H1 (cell line): ENCODE results near the gene GRM1. TPM values are rescaled to one million over a fixed set of nuclear protein-coding genes. Genes with fewer than 3 reads are reported as not detected.

Experiments
- CTCF ChIA-PET: fragments of 300-600 bp; sonication (Branson Sonifier 250); formaldehyde crosslinking; loops from one replicate; lab custom pipeline; 2021; ENCODE audit not compliant: partially characterized antibody; lab: Charles Lee
- POLR2A ChIA-PET: fragments of 300-600 bp; sonication (Branson Sonifier 250); formaldehyde crosslinking; loops from one replicate; lab custom pipeline; 2021; ENCODE audit warnings: inconsistent platforms; ENCODE audit not compliant: partially characterized antibody; lab: Charles Lee
- DNase-seq, 2 experiments: peaks; one replicate each; pipeline versions ENCODE4 v3.0.0 to v3.0.0-alpha.2; 2010 to 2022; ENCODE audit warnings: low spot score in 2 of 2, low read depth in 1 of 2, mixed read lengths in 1 of 2
- FAIRE-seq: peaks from 2 replicates; lab custom pipeline; 2011; peaks lifted over from hg19 to GRCh38; lab: Jason Lieb, UNC
- H2AFZ ChIP-seq: 2 replicates; pipeline ENCODE4 v1.8.1; 2012; ENCODE audit warnings: low read length, inconsistent platforms
- H2AK5ac ChIP-seq: 2 replicates; pipeline ENCODE4 v1.6.1; 2013; ENCODE audit warnings: low read depth, low read length
- H2BK120ac ChIP-seq: replicated peaks from 2 replicates; pipeline ENCODE3; 2013; ENCODE audit warnings: low read depth, low read length, inconsistent platforms
- H2BK12ac ChIP-seq: 2 replicates; pipeline ENCODE4 v1.6.1; 2013; ENCODE audit warnings: low read depth, low read length
- H2BK15ac ChIP-seq: 2 replicates; pipeline ENCODE4 v1.6.1; 2013; ENCODE audit warnings: low read length
- H2BK20ac ChIP-seq: 2 replicates; pipeline ENCODE4 v1.6.1; 2013; ENCODE audit warnings: low read length
- H2BK5ac ChIP-seq: 2 replicates; pipeline ENCODE4 v1.6.1; 2013; ENCODE audit warnings: low read depth, low read length
- H3K14ac ChIP-seq: 2 replicates; pipeline ENCODE4 v1.6.1; 2013; ENCODE audit warnings: inconsistent platforms; ENCODE audit not compliant: insufficient read length
- H3K18ac ChIP-seq: 2 replicates; pipeline ENCODE4 v1.6.1; 2013; ENCODE audit warnings: low read length; ENCODE audit errors: extremely low read depth
- H3K23ac ChIP-seq: 2 replicates; pipeline ENCODE4 v1.6.1; 2013; ENCODE audit warnings: inconsistent platforms; ENCODE audit not compliant: insufficient read length
- H3K23me2 ChIP-seq: 2 replicates; pipeline ENCODE4 v1.6.1; 2013; ENCODE audit warnings: low read depth, low read length
- H3K27ac ChIP-seq: 2 replicates; pipeline ENCODE4 v1.6.1; 2011; ENCODE audit warnings: low read depth, low read length, inconsistent platforms
- H3K27me3 ChIP-seq, 4 experiments: replicated peaks in 1 of 4; 1 replicate in 1 of 4; 2 replicates in 3 of 4; pipeline versions ENCODE4 v1.6.1 to v1.8.1; 2011 to 2013; ENCODE audit warnings: low read length in 3 of 4, mild to moderate bottlenecking in 3 of 4, inconsistent platforms in 2 of 4, mixed read lengths in 2 of 4, moderate library complexity in 1 of 4; ENCODE audit not compliant: control insufficient read depth in 3 of 4, insufficient read depth in 3 of 4; ENCODE audit errors: extremely low read depth in 1 of 4
- H3K36me3 ChIP-seq, 4 experiments: 2 replicates each; pipeline versions ENCODE4 v1.6.1 to v1.8.1; 2011 to 2013; ENCODE audit warnings: mild to moderate bottlenecking in 4 of 4, low read length in 3 of 4, moderate library complexity in 2 of 4, control low read depth in 1 of 4, inconsistent platforms in 1 of 4; ENCODE audit not compliant: insufficient read depth in 4 of 4, control insufficient read depth in 2 of 4
- H3K4ac ChIP-seq: replicated peaks from 2 replicates; pipeline ENCODE3; 2013; ENCODE audit warnings: low read length, low read depth, mixed read lengths, inconsistent platforms; ENCODE audit not compliant: insufficient read length
- H3K4me1 ChIP-seq, 4 experiments: replicated peaks in 1 of 4; 1 replicate in 1 of 4; 2 replicates in 3 of 4; pipeline versions ENCODE4 v1.6.1 to v1.8.1; 2011 to 2013; ENCODE audit warnings: low read length in 3 of 4, inconsistent platforms in 2 of 4, mixed read lengths in 1 of 4; ENCODE audit not compliant: insufficient read depth in 4 of 4, control insufficient read depth in 3 of 4
- H3K4me2 ChIP-seq, 2 experiments: 2 replicates each; pipeline versions ENCODE4 v1.6.1 to v1.8.1; 2011 to 2013; ENCODE audit warnings: low read depth in 2 of 2, low read length in 2 of 2, control low read depth in 1 of 2, inconsistent platforms in 1 of 2, mild to moderate bottlenecking in 1 of 2; ENCODE audit not compliant: insufficient read depth in 1 of 2
- H3K4me3 ChIP-seq, 4 experiments: fragments of 200-600, 300-600 bp in 1 of 4; sonication (generic), shearing (Covaris generic), sonication (Bioruptor Twin) in 1 of 4; 2 replicates each; pipeline versions ENCODE4 v1.5.1 to v1.8.1; 2011 to 2016; ENCODE audit warnings: low read length in 4 of 4, low read depth in 3 of 4, control low read depth in 2 of 4, inconsistent platforms in 2 of 4, mild to moderate bottlenecking in 2 of 4, mixed read lengths in 1 of 4, moderate library complexity in 1 of 4; ENCODE audit not compliant: insufficient read depth in 2 of 4; ENCODE audit errors: extremely low read depth in 1 of 4
- H3K56ac ChIP-seq: replicated peaks from 2 replicates; pipeline ENCODE3; 2013; ENCODE audit warnings: low read depth, mild to moderate bottlenecking, mixed read lengths, low read length, inconsistent platforms; ENCODE audit not compliant: insufficient read length
- H3K79me1 ChIP-seq: 2 replicates; pipeline ENCODE4 v1.6.1; 2013; ENCODE audit warnings: low read depth, low read length, control low read depth
- H3K79me2 ChIP-seq, 2 experiments: 2 replicates each; pipeline versions ENCODE4 v1.6.1 to v1.8.1; 2012 to 2013; ENCODE audit warnings: low read length in 2 of 2, mild to moderate bottlenecking in 2 of 2, inconsistent platforms in 1 of 2; ENCODE audit not compliant: insufficient read depth in 2 of 2, control insufficient read depth in 1 of 2
- H3K9ac ChIP-seq, 4 experiments: replicated peaks in 1 of 4; 1 replicate in 1 of 4; 2 replicates in 3 of 4; pipeline versions ENCODE4 v1.6.1 to v1.8.1; 2011 to 2013; ENCODE audit warnings: low read depth in 3 of 4, low read length in 3 of 4, control low read depth in 2 of 4, mild to moderate bottlenecking in 2 of 4, moderate library complexity in 2 of 4, inconsistent platforms in 1 of 4; ENCODE audit errors: extremely low read depth in 1 of 4
- H3K9me3 ChIP-seq, 2 experiments: 2 replicates each; pipeline versions ENCODE4 v1.6.1 to v1.8.1; 2012 to 2013; ENCODE audit warnings: mild to moderate bottlenecking in 2 of 2, moderate library complexity in 2 of 2, control low read depth in 1 of 2, inconsistent platforms in 1 of 2, low read depth in 1 of 2, low read length in 1 of 2, mixed read lengths in 1 of 2; ENCODE audit not compliant: insufficient read depth in 2 of 2
- H4K20me1 ChIP-seq, 2 experiments: replicated peaks in 1 of 2; 2 replicates each; pipeline versions ENCODE3 to v1.8.1; 2011 to 2013; ENCODE audit warnings: inconsistent platforms in 2 of 2, low read length in 2 of 2, mild to moderate bottlenecking in 1 of 2; ENCODE audit not compliant: insufficient read depth in 2 of 2, control insufficient read depth in 1 of 2
- H4K5ac ChIP-seq: 2 replicates; pipeline ENCODE4 v1.6.1; 2013; ENCODE audit warnings: low read length, low read depth, mixed read lengths, inconsistent platforms; ENCODE audit not compliant: insufficient read length
- H4K8ac ChIP-seq: 2 replicates; pipeline ENCODE4 v1.8.0; 2013; ENCODE audit warnings: mild to moderate bottlenecking, moderate library complexity, low read length, inconsistent platforms; ENCODE audit not compliant: insufficient read depth; ENCODE audit errors: extremely low read depth
- H4K91ac ChIP-seq: replicated peaks from 2 replicates; pipeline ENCODE3; 2013; ENCODE audit warnings: low read length, mixed read lengths, inconsistent platforms; ENCODE audit not compliant: insufficient read length
- GABPA ChIP-seq: IDR thresholded peaks from 2 replicates; pipeline ENCODE4 v1.6.1; 2011; ENCODE audit warnings: mild to moderate bottlenecking, low read length, moderate library complexity, borderline replicate concordance; ENCODE audit not compliant: insufficient read depth
- KDM1A ChIP-seq: fragments of 200-600, 300-600 bp; sonication (generic); IDR thresholded peaks from 2 replicates; pipeline ENCODE4 v1.7.1; 2016; ENCODE audit warnings: mild to moderate bottlenecking, low read length, borderline replicate concordance
- MAFK ChIP-seq: IDR thresholded peaks from 2 replicates; pipeline ENCODE4 v1.6.1; 2012; ENCODE audit warnings: low read depth, mild to moderate bottlenecking, improper control_type of control experiment, low read length
- NRF1 ChIP-seq: IDR thresholded peaks from 2 replicates; pipeline ENCODE4 v1.6.1; 2011; ENCODE audit warnings: mild to moderate bottlenecking, low read depth, low read length, improper control_type of control experiment
- RBBP5 ChIP-seq: IDR thresholded peaks from 2 replicates; pipeline ENCODE4 v1.7.1; 2012; ENCODE audit warnings: low read depth, mild to moderate bottlenecking, inconsistent platforms, low read length, moderate library complexity, borderline replicate concordance
- RNF2 ChIP-seq: fragments of 200-900, 300-1000 bp; sonication (generic); IDR thresholded peaks from 2 replicates; pipeline ENCODE4 v1.7.1; 2016; ENCODE audit warnings: borderline replicate concordance, low read depth, mild to moderate bottlenecking, antibody characterized with exemption, low read length; ENCODE audit not compliant: poor library complexity, severe bottlenecking; ENCODE audit errors: missing control alignments
- TAF7 ChIP-seq: optimal IDR thresholded peaks from 2 replicates; pipeline ENCODE3; 2011; ENCODE audit warnings: low read depth, mild to moderate bottlenecking, inconsistent platforms, low read length, moderate library complexity, borderline replicate concordance
- TEAD4 ChIP-seq: IDR thresholded peaks from 2 replicates; pipeline ENCODE4 v1.6.1; 2012; ENCODE audit warnings: low read depth, low read length, inconsistent platforms, mixed read lengths
- ZNF274 ChIP-seq: IDR thresholded peaks from 2 replicates; pipeline ENCODE4 v1.7.0; 2012; ENCODE audit warnings: low read length, borderline replicate concordance; ENCODE audit errors: extremely low read depth
- WGBS, 2 experiments: shearing (Covaris generic) in 1 of 2; methylation state at CpG; one replicate each; pipeline versions ENCODE4 v1.1.6 to v1.1.7; 2013 to 2015; ENCODE audit warnings: low lambda C conversion rate in 2 of 2, mixed read lengths in 2 of 2, inconsistent platforms in 1 of 2, low coverage in 1 of 2, missing lambda C conversion rate in 1 of 2; ENCODE audit not compliant: insufficient replicate concordance in 2 of 2, insufficient coverage in 1 of 2, insufficient read length in 1 of 2; ENCODE audit errors: extremely low coverage in 1 of 2, missing lambda C conversion rate in 1 of 2; 5-methylcytosine and 5-hydroxymethylcytosine counted together
- polyA plus RNA-seq, 7 experiments: library from polyadenylated mRNA; depleted of rRNA in 3 of 7; stranded (reverse) in 5 of 7; unstranded in 2 of 7; fragments of >200 nt in 5 of 7; fragments of 200-250 nt in 2 of 7; gene quantifications; 1 replicate in 5 of 7; 2 replicates in 1 of 7; 4 replicates in 1 of 7; pipeline versions ENCODE4 v1.2.1 to v1.2.3, GENCODE V29; 2011 to 2013; ENCODE audit warnings: missing spikeins in 2 of 7, mixed read lengths in 2 of 7
- total RNA-seq: library from RNA; stranded (reverse); fragmentation: NEBNext Ultra II Directional; extraction: Animal tissue kit (Norgen Biotek cat#: 25700); gene quantifications from 2 replicates; pipeline ENCODE4 v1.2.1, GENCODE V29; 2021

Gene GRM1
- total and polyA plus RNA-seq, 2 of the 8 experiments (the other 6 are each of a cell fraction or from before 2014, with no cell fraction given), result 0.15 to 1.3 TPM

GRCh38 chr6:146341493-146342230, 312.8 kb downstream of the GRM1 start:
- ChIA-PET CTCF (no interaction called here), POLR2A (no interaction called here)
- no peak overlapping the region for H2BK12ac ChIP-seq
- no peak overlapping the region for H4K8ac ChIP-seq
- H3K56ac ChIP-seq, result no peak overlapping the region
- H4K20me1 ChIP-seq, result no peaks in the 10 kb centered on the region
- no peak overlapping the region for H2BK20ac ChIP-seq
- H3K4ac ChIP-seq, result no peak overlapping the region
- H3K79me1 ChIP-seq, result no peaks in the 10 kb centered on the region
- FAIRE-seq (no peak), DNase-seq (no peak)
- WGBS, 2 experiments, result 88% methylated on average over 7 of the region's 7 CpGs; no CpG with 5 or more reads in 1 of the 2 experiments
- no peaks in the 10 kb centered on the region for H3K23me2 ChIP-seq
- H2AK5ac ChIP-seq, result no peak overlapping the region
- no peak overlapping the region for H4K5ac ChIP-seq
- TF ChIP-seq TEAD4 (no peak), RNF2 (no peak), MAFK (no peak), ZNF274 (no peak), TAF7 (no peak), NRF1 (no peak), KDM1A (no peak), RBBP5 (no peak), GABPA (no peak)
- no peaks in the 10 kb centered on the region for H3K9me3 ChIP-seq
- no peaks in the 10 kb centered on the region for H3K36me3 ChIP-seq
- no peak overlapping the region for H3K4me2 ChIP-seq
- no peak overlapping the region for H4K91ac ChIP-seq
- no peak overlapping the region for H2BK5ac ChIP-seq
- no peak overlapping the region for H3K27ac ChIP-seq
- no peak overlapping the region for H3K18ac ChIP-seq
- no peak overlapping the region for H3K14ac ChIP-seq
- no peak overlapping the region for H2AFZ ChIP-seq
- no peaks in the 10 kb centered on the region for H3K27me3 ChIP-seq
- no peak overlapping the region for H3K4me3 ChIP-seq
- no peak overlapping the region for H2BK120ac ChIP-seq
- H3K79me2 ChIP-seq, result no peaks in the 10 kb centered on the region
- H3K9ac ChIP-seq, result no peak overlapping the region
- H3K4me1 ChIP-seq, result peaks cover 0 to 5% (median 2%) of the 10 kb centered on the region in 4 experiments; a peak in 3 of 7 replicates
- H2BK15ac ChIP-seq, result no peak overlapping the region
- H3K23ac ChIP-seq, result no peak overlapping the region
